ENCODE data around the gene ZNF331.

- TF ChIP-seq, protein P1, sequence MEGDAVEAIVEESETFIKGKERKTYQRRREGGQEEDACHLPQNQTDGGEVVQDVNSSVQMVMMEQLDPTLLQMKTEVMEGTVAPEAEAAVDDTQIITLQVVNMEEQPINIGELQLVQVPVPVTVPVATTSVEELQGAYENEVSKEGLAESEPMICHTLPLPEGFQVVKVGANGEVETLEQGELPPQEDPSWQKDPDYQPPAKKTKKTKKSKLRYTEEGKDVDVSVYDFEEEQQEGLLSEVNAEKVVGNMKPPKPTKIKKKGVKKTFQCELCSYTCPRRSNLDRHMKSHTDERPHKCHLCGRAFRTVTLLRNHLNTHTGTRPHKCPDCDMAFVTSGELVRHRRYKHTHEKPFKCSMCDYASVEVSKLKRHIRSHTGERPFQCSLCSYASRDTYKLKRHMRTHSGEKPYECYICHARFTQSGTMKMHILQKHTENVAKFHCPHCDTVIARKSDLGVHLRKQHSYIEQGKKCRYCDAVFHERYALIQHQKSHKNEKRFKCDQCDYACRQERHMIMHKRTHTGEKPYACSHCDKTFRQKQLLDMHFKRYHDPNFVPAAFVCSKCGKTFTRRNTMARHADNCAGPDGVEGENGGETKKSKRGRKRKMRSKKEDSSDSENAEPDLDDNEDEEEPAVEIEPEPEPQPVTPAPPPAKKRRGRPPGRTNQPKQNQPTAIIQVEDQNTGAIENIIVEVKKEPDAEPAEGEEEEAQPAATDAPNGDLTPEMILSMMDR (conservative IDR thresholded peaks at IDR 0.05; ENCODE audit: low read length), result no peak
- no peak for TF ChIP-seq EZH2phosphoT487 (IDR thresholded peaks at IDR 0.05; ENCODE audit: borderline replicate concordance, low read depth, low read length)
Observed at GRCh38 chr19:53525922-53526321, 12.0 kb upstream of the ZNF331 start.

Data from OCI-LY7 (cell line).